ENCODE results near the gene POLR2I.

DNA sequence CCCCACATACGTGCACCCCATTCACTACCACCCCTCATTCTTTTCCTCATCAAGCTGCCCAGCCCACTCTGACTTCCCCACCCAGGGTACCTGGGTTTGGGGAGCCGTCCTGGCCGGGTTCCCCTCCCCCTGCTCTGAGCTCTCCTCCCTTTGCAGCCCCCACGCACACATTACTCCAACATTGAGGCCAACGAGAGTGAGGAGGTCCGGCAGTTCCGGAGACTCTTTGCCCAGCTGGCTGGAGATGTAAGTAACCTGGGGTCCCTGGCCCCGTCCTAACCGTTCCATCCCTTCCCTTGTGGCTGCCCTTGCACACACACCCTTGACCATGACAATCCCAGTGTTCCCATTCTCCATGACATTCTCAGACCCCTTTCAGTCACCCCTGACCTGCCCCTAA is 27.8 kb upstream of the POLR2I start:
- TF ChIP-seq MEF2D (tag; conservative IDR thresholded peaks at IDR 0.05; ENCODE audit: low read depth) (no peak), BRF1 (IDR thresholded peaks at IDR 0.05; ENCODE audit: borderline replicate concordance, extremely low read depth, insufficient read length) (no peak), CBX1 (IDR thresholded peaks at IDR 0.05; ENCODE audit: low read depth) (no peak), FOXP1 (CRISPR knock-in tag; IDR thresholded peaks at IDR 0.05) (no peak), CBFB (CRISPR knock-in tag; IDR thresholded peaks at IDR 0.05) (no peak), CREB1 (IDR thresholded peaks at IDR 0.05) (no peak), CREB1 (CRISPR knock-in tag; IDR thresholded peaks at IDR 0.05) (no peak)
- TF ChIP-seq, protein P1, sequence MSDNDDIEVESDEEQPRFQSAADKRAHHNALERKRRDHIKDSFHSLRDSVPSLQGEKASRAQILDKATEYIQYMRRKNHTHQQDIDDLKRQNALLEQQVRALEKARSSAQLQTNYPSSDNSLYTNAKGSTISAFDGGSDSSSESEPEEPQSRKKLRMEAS (CRISPR knock-in tag; IDR thresholded peaks at IDR 0.05), result no peak
- TF ChIP-seq, protein P2, sequence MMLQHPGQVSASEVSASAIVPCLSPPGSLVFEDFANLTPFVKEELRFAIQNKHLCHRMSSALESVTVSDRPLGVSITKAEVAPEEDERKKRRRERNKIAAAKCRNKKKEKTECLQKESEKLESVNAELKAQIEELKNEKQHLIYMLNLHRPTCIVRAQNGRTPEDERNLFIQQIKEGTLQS (IDR thresholded peaks at IDR 0.05), result no peak
- TF ChIP-seq, protein P2 (CRISPR knock-in tag; conservative IDR thresholded peaks at IDR 0.05), result no peak
- TF ChIP-seq, protein P3, sequence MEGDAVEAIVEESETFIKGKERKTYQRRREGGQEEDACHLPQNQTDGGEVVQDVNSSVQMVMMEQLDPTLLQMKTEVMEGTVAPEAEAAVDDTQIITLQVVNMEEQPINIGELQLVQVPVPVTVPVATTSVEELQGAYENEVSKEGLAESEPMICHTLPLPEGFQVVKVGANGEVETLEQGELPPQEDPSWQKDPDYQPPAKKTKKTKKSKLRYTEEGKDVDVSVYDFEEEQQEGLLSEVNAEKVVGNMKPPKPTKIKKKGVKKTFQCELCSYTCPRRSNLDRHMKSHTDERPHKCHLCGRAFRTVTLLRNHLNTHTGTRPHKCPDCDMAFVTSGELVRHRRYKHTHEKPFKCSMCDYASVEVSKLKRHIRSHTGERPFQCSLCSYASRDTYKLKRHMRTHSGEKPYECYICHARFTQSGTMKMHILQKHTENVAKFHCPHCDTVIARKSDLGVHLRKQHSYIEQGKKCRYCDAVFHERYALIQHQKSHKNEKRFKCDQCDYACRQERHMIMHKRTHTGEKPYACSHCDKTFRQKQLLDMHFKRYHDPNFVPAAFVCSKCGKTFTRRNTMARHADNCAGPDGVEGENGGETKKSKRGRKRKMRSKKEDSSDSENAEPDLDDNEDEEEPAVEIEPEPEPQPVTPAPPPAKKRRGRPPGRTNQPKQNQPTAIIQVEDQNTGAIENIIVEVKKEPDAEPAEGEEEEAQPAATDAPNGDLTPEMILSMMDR (IDR thresholded peaks at IDR 0.05 in 2 of 3, conservative IDR thresholded peaks at IDR 0.05 in 1 of 3; ENCODE audit: insufficient read depth in 2 of 3, low read depth in 1 of 3, low read length in 3 of 3), result no peak

Data from K562 (cell line).